ENCODE data around the gene BCS1L. TPM values are rescaled to one million over a fixed set of nuclear protein-coding genes. Genes with fewer than 3 reads are reported as not detected.

Gene BCS1L
- total RNA-seq, 1 donor from 2014 or later, result 43.9 TPM

DNA sequence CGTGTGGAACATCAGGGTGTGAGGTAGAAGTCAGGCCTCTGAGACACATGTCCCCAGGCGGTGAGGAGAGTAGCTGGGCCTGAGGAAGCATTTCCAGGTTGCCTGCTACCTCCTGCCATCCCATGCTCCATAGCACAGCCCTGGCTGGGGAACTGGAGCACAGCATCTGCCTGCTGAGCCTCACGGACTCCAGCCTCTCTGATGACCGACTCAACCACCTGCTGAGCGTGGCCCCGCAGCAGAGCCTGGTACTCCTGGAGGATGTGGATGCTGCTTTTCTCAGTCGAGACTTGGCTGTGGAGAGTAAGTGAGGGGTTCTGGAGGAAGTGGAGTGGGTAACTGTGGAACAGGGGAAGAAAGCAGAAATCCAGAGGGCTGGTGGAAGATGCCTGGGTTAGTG is 2.9 kb downstream of the BCS1L start:
- ATAC-seq, result no peak

DNA sequence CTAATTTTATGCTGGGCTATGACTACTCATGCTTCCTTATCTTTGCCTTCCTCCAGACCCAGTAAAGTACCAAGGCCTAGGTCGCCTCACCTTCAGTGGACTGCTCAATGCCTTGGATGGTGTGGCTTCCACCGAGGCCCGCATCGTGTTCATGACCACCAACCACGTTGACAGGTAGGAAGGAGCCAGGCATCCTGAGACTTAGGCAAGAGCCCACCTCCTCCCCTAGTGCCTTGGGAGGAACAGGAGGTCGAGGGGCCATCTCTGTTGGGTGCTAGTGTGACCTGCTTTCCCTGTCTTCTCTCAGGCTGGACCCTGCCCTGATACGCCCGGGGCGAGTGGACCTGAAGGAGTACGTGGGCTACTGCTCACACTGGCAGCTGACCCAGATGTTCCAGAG is 3.3 kb downstream of the BCS1L start:
- ATAC-seq, result no peak

DNA sequence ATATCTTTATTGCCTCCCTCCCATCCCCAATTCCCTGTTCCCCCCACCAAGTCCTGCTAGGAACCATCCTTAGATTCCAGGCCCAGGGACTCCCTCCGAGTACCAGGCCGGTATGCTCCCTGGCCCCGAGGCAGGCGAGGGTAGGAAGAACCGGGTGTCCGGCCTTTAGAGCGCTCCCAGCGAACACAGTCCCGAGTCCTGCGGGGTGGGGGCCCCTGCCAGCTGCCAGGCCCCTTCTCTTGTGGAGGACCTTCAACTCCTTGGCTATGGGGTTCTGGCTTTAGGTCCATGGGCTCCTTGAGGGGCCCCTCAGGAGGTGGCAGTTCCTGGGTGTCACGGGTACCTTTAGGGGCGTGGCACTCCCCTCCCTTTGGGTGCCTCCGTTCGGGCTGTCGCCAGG is 4.4 kb downstream of the BCS1L start:
- no peak for ATAC-seq

DNA sequence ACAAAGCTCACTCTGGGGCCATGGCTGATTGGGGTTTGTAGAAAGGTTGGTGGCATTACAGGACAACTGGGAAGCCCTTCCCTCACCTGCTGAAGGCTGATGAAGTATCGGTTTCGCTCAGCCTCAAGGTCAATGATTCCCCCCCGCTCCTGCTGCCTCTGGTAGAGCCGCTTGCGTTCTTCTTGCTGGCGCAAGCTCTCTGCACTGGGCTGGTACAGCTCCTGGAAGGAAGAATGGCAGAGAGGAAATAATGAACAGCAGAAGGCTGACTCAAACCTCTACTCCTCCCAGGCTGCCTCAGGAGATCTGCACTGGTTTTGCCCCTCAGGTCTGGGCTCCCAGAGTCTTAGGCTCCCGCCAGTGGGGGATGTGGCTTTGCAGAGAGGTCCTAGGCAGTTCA is 5.2 kb downstream of the BCS1L start:
- no peak for ATAC-seq

DNA sequence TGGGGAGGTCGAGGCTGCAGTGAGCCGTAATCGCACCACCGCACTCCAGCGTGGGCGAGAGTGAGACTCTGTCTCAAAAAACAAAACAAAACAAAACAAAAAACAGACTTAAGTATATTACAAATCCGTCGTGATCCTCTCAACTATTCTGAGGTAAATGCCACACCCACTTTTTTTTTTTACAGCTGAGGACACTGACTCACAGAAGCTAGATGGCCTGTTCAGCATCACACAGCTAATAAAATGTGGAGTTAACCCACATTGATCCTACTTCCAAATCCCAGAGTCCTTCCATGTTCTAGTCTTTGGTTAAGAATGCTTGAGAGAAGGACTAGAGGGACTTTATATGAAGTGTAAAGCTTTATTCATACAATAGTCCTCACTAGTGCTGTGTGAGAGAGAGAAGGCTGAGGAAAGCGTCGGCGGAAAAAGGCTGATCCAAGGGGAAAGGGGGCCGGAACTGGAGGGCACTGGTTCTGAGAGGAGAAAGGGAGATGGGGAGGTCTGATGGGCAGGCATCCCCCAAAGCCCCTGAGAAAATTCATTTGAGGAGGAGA is 11.7 kb downstream of the BCS1L start:
- ATAC-seq, result peak; percentile 70

DNA sequence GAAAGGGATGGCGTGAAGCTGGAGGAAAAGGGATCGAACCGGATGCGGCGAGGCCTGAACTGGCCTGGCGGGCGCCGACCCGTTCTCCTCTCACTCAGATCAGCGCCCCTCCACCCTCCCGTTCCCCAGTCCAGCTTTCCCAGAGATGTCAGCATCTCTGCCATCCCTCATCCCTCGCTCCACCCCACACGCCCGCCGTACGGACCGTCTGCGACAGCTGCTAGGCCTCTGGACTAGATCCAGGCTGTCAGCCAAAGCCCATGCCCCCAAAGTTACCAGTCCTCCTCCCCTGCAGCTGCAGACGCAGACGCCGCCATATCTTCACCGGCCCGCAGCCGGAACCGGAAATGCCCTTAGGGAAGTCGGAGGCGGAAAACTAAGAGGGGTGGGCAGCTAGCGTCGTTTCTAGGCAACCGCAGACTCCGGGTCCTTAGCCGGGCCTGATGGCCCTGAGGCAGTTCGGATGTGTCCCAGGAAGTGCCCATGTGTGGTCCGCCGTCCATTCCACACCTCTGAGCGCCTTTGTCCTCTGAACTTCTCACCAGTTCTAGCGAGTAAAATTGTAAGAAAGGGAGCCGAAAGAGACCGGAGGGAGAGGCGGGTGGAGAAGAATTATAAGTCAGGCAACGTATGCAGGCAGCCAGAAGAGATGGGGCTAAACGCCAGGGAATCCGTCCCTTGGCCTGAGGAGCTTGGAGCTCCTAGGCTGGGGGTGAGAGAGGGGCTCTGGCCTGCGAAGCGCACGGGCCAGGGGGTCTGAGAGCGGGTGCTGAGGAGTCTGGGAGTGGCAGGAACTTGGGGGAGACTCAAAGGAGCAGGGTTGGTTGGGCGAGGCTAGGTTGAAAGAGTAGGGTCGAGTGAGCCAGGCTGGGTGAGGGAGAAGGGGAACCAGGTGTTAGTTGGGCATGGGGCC is 12.4 kb downstream of the BCS1L start, which contains the start of the genes RNF25 and STK36:
Gene RNF25, minus strand, starts transcription at position 349 of the 913 bp plus-strand sequence. Its CDS starts 32 bp downstream, at position 317.
Gene STK36, plus strand, starts transcription at position 433 of the 913 bp plus-strand sequence. CDS start 744 bp downstream, outside the sequence.
- ATAC-seq, result peak; percentile 89

DNA sequence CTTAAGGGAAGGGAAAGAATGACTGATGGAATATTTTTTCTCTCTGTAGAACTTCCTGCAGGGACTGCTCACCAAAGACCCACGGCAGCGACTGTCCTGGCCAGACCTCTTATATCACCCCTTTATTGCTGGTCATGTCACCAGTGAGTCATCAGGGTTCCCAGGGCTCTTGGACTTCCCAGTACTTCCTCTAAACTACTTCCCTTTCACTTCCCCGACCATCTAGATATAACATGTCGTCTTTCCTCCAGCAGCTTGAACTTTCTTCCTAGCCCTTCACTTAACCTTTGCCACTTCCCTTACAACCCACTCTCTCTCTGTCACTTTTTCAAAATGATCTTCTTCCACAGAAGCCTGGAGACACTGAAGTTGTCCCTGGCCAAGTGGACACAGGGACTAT is 19.6 kb downstream of the BCS1L start:
- ATAC-seq, result no peak

DNA sequence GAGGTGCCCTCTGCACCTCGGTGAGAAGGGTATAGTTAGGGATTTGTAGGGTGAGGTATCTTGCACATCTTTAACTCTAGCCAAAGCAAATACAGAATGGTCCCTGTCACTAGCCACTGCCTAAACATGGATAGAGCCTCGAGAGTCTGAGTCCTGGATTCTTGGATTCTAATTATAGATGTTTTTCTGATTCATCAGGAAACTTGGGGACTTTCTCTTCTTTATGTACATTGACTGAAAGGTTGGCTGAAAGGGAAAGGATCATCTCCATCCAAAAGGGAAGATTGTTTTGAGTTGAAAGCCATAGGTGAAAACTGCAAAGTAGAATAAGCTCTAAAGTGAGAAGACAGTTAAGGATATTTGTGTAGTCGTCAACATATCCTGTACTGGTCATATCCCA is 20.6 kb downstream of the BCS1L start:
- no peak for ATAC-seq

DNA sequence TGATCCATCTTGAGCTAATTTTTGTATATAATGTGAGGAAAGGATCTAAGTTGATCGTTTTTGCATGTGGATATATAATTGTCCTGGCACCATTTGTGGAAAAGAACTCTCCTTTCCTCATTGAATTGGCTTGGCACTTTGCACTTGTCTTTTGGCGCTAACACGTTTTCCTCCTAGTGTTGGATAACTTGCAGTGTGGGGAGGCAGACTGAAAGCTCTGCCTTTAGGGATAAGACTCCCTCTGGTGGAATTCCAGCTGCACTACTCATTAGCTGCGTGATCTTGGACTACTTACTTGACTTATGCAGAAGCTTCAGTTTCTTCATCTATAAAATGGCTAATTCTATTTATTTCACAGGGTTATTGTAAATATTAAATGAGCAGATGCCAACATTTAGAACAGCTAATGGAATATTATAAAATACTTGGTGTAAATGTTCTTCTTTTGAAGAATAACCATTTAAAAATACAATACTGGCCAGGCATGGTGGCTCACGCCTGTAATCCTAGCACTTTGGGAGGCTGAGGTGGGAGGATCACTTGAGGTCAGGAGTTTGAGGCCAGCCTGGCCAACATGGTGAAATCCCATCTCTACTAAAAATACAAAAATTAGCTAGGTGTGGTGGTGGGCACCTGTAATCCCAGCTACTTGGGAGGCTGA is 28.0 kb downstream of the BCS1L start:
- peak; percentile 91 for ATAC-seq

DNA sequence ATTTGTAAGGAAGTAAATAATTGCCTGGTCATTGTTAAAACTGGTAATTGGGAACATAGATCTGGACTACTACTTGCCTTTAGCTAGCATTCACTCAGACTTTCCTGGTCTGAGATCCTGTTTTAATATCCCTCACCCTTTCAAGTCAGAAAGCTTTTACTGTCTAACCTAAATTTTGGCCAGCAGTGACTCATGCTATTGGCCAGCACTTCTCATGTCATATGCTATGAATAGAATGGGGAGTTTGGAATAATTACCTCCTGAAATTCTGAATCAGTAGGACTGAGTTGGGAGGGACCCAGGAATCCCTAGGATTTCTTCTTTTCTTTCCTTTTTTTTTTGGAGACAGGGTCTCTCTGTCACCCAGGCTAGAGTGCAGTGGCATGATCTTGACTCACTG is 31.8 kb downstream of the BCS1L start:
- no peak for ATAC-seq

DNA sequence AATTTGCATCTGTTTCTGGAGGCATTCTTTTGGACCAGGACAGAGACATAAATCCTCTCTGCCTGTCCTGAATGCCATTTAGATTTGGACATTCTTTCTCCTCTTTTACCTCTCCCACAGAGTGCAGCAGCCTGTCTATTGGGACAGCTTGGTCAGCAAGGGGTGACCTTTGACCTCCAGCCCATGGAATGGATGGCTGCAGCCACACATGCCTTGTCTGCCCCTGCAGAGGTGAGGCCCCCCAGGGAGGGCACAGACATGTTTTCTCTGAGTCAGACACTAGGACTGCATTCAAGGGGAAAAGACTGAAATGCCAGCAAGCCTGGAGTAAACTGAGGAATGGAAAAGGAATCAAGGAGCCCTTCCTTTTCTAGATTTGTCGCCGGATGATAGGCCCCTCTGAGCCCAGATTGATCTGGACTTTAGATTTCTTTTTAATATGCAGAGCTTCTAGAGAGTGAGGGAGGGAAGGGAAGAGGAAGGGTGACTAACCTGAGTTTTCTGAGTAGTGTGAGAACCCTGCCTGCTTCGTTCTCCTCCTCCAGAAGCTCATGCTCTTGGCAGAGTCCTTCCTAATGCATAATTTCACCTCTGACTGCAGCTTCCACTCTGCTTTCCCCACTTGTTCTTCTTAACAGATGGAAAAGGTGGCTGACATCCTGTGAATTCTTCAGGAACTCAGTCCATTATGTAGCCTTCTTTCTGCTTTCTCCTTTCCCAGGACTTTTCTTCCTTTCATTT is 35.1 kb downstream of the BCS1L start:
- no peak for ATAC-seq

DNA sequence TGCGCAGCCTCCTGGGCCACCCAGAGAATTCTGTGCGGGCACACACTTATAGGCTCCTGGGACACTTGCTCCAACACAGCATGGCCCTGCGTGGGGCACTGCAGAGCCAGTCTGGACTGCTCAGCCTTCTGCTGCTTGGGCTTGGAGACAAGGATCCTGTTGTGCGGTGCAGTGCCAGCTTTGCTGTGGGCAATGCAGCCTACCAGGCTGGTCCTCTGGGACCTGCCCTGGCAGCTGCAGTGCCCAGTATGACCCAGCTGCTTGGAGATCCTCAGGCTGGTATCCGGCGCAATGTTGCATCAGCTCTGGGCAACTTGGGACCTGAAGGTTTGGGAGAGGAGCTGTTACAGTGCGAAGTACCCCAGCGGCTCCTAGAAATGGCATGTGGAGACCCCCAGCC is 39.4 kb downstream of the BCS1L start:
- ATAC-seq, result no peak

DNA sequence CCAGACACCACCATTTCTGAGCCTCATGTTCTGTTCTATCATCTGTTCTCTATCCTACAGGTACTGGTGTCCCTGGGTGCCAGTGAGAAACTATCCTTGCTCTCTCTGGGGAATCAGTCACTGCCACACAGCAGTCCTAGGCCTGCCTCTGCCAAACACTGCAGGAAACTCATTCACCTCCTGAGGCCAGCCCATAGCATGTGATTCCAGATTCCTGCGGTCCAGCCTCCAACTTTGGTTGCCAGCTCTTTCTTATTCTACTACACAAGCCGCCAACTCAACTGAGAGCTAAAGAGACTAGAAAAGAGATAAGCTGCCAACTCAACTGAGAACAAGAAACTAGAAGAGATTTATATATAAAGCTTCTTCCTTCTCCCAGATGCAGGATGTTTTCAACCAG is 42.3 kb downstream of the BCS1L start:
- no peak for ATAC-seq

DNA sequence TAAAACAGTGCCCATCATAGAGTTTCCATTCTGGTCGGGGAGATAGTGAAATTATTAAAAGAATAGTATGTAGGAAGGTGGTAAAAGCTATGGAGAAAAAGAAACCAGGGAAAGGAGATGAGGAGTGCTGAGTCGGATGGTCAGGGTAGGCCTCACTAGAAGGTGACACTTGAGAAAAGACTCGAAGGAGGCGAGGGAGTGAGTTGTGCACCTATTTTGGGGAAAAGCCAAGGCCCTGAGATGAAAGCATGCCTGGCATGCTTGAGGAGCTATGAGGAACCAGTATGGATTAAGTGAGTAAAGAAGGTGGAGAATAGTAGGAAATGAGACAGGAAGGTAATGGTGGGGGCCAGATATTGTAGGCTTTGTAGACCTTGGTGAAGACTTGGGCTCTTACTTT is 43.9 kb downstream of the BCS1L start:
- ATAC-seq, result no peak

DNA sequence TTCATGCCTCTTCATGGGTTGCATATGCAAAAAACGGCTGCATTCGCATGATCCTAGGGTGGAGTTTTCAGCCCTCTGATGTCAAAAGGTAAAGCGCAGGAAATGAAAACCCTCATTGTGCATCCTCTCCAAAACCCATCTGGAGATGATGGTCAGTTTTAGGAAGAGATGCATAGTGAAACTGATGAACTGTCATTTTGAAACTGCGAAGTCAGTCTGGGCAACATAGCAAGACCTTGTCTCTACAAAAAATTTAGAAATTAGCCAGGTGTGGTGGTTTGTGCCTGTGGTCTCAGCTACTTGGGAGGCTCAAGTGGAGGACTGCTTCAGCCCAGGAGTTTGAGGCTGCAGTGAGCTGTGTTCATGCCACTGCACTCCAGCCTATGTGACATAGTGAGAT is 48.6 kb downstream of the BCS1L start:
- ATAC-seq, result no peak

DNA sequence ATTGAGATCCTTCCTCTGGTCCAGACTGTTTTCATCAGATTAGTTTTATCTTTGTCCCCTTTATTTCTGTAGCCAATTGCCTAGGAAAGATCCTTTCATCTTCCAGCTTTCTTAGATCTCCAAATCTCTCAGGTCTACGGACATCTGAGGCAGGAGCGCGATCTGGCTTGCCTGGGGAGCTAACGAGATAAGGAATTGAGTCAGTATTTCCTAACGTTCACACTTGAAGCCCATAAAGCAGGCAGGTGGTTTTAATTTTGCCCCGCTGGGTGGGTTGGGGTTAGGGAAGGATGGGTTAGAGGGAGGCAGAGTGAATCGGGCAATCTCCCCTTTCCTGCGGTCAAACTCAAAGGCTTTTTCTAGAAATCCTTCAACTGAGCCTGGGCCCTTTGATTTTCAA is 50.4 kb downstream of the BCS1L start:
- no peak for ATAC-seq

DNA sequence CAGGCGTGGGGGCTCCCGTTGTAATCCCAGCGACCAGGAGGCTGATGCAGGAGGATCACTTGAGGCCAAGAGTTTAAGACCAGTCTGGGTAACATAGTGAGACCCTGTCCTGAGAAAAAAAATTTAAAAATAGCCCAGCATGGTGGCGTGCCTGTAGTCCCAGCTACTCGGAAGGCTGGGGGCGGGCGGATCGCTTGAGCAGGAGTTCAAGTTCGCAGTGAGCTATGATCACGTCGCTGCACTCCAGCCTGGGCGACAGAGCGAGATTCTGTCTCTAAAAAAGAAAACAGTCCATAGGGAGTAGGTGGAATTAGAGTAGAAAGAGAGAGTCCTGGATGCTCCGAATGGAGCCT is 50.8 kb downstream of the BCS1L start:
- no peak for ATAC-seq

DNA sequence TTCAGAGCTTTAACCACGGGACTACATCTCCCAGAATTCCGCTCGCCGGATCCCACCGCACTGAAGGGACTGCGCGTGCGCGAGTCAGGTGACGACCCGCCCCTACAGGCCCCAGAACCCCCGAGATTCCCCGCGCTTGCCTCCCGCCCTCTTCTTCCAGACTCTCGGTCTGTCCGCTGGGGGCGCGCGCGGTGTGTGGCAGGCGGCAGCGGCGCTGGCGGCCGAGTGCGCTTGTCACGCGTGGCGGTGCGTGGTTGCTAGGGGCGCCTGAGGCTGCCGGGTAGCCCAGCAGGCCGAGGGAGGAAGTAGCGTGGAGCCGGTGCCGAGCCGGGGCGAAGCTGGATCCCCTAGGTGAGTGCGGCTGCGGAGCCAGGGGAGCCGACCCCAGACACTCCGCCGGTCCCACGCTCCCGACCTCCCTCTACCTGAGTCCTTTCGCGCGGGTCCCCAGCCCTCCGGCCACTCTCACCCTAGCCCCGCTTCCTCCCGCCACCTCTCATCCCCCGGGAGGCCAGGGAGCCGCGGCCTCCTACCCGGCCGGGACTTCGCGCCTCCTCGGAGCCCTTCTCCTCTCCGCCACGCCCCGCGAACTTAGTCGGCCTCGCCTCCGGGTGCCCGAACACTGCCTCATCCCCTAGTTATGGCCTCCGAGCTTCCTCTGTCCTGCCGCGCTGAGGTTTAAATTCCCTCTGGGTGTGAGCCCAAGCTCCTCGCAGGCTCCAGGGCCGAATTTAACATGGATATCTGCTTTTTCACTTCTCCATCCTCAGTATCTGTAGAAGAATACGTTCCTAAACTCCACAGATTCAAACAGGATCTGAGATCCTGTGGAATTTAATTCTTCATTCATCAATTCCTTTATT is 51.4 kb downstream of the BCS1L start, which contains the start of gene TTLL4:
Gene TTLL4, plus strand, starts transcription at position 149 of the 863 bp plus-strand sequence. CDS start 26,842 bp downstream, outside the sequence.
- peak; percentile 99 for ATAC-seq

DNA sequence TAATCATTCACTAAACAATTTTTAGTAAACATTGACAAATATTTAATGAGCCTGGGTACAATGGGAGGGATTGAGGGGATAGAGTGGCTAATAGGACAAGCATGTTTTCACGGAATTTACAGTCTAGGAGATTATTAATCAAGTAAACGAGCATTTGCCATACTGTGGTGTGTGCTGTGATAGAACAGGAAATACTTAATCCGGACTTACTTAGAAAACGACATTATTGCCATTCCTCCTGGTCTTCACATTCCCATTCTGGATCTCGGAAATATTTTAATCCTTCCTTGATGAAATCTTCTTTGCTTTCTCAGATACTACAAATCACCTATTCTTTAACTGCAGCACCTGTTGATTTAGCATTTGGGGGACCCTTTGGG is 52.1 kb downstream of the BCS1L start:
- ATAC-seq, result no peak

Data from esophagus mucosa (tissue), 1 donor.